Ishikawa (cell line): ENCODE measurements around the gene COX6B2.
A peak's percentile ranks its signal among the peaks of the same experiment; 100 is the strongest.

Experiments used
- CEBPB ChIP-seq: IDR thresholded peaks from 2 replicates; pipeline ENCODE4 v1.6.1; 2012
- CREB1 ChIP-seq: IDR thresholded peaks from 2 replicates; pipeline ENCODE4 v1.6.1; 2012; ENCODE audit warnings: low read depth
- EGR1 ChIP-seq: IDR thresholded peaks from 2 replicates; pipeline ENCODE4 v1.6.1; 2012
- EP300 ChIP-seq: IDR thresholded peaks from 2 replicates; pipeline ENCODE4 v1.6.1; 2012; ENCODE audit warnings: borderline replicate concordance
- FOXM1 ChIP-seq: IDR thresholded peaks from 2 replicates; pipeline ENCODE4 v1.6.1; 2012; ENCODE audit warnings: low read depth, borderline replicate concordance
- MAX ChIP-seq: IDR thresholded peaks from 2 replicates; pipeline ENCODE4 v1.6.1; 2012
- NFIC ChIP-seq: IDR thresholded peaks from 2 replicates; pipeline ENCODE4 v1.6.1; 2012
- RAD21 ChIP-seq: IDR thresholded peaks from 2 replicates; pipeline ENCODE4 v1.6.1; 2012; ENCODE audit warnings: low read depth
- REST ChIP-seq: IDR thresholded peaks from 2 replicates; pipeline ENCODE4 v1.6.1; 2012; ENCODE audit warnings: low read depth, mild to moderate bottlenecking
- TAF1 ChIP-seq: IDR thresholded peaks from 2 replicates; pipeline ENCODE4 v1.6.1; 2012; ENCODE audit warnings: low read depth, mild to moderate bottlenecking
- TCF12 ChIP-seq: IDR thresholded peaks from 2 replicates; pipeline ENCODE4 v1.6.1; 2012; ENCODE audit warnings: low read depth
- TEAD4 ChIP-seq: IDR thresholded peaks from 2 replicates; pipeline ENCODE4 v1.6.1; 2012
- YY1 ChIP-seq: IDR thresholded peaks from 2 replicates; pipeline ENCODE4 v1.6.1; 2012; ENCODE audit warnings: low read depth
- ZBTB7A ChIP-seq: IDR thresholded peaks from 2 replicates; pipeline ENCODE4 v1.6.1; 2012; ENCODE audit warnings: low read depth
- TF ChIP-seq, protein P1 (sequence below): IDR thresholded peaks from 2 replicates; pipeline ENCODE4 v1.6.1; 2012

COX6B2 gene

DNA sequence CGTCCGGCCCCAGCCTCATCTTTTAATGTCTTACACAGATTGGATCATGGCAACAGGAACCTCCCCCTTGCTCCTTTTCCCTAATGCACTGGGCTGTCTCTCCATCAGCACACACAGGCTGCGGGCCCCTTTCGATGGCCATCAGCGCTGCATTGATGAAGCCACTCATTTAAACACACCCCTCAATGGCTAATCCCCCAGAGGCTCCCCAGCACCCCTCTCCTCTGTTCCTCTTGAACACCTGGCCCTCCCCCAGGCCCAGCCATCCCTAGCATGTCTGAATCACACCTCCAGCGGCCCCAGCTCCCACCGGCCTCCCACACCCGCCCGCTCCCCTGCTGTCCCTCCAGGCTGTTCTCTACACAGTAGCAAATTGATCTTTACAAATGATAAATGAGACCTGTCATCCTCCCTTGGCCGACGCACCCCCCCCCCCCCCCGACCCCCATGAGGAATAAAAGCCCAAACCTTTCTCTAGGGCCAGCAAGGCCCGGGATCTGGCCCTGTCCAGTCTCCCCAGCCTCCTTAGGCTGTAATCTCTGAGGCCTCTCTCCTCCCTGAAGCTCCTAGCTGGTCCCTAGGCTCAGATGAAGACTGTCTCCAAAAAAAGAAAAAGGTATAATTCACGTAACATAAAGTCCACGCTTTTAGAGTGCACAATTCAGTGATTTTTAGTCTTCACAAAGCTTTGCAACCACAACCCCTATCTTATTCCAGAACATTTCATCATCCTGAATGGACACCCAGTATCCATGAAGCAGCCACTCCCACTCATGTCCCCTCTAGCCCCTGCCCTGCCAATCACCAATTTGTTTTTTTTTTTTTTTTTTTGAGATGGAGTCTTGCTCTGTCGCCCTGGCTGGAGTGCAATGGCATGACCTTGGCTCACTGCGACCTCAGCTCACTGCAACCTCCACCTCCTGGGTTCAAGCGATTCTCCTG, 38.6 kb upstream of the COX6B2 start:
- TF ChIP-seq EP300 (no peak), CEBPB (no peak), CREB1 (no peak), REST (no peak), FOXM1 (no peak), ZBTB7A (no peak), YY1 (no peak), TAF1 (no peak), NFIC (no peak), MAX (no peak), RAD21 (no peak), TCF12 (no peak), TEAD4 (no peak), EGR1 (no peak)
- TF ChIP-seq, protein P1, sequence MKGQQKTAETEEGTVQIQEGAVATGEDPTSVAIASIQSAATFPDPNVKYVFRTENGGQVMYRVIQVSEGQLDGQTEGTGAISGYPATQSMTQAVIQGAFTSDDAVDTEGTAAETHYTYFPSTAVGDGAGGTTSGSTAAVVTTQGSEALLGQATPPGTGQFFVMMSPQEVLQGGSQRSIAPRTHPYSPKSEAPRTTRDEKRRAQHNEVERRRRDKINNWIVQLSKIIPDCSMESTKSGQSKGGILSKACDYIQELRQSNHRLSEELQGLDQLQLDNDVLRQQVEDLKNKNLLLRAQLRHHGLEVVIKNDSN: no peak

DNA sequence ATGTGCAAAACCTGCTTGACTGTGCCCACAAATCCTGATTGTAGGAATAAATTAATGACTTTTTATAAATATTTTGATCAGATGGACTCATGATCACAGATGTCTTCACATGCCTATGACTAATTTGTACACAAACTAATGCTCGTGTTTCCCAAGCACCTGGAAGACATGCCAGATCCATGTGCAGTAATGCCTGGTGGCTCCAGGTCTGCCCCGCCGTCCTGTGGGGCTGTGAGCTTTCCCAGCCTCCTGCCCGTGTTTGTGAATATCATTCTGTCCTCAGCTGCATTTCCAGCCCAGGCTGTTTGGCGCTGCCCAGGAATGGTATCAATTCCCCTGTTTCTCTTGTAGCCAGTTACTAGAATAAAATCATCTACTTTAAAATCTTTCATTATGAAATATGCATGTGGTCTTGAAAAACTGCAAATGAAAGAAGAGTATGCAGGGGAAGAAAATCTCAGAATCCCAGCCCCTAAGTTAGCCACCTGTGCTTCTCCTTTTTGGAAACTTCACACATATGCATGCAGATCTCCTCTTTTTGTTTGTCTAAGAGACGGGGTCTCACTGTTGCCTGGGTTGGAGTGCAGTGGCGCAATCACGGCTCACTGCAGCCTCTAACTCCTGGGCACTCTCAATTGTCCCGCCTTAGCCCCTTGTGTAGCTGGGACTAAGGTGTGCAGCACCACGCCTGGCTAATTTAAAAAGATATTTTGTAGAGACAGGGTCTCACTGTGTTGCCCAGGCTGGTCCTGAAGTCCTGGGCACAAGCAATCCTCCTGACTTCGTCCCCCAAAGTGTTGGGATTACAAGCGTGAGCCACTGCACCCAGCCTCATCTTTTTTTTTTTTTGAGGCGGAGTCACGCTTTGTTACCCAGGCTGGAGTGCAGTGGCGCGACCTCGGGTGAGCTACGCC, 37.4 kb upstream of the COX6B2 start:
- TF ChIP-seq TEAD4 (no peak), CEBPB (0 out of 2 replicates have a peak, but pooled peaks have one; percentile 17)

- TF ChIP-seq TEAD4: no peak
- peak; percentile 51; the same call in 1 of the 2 replicates for TF ChIP-seq NFIC
Observed at GRCh38 chr19:55391191-55391670, 36.7 kb upstream of the COX6B2 start.

DNA sequence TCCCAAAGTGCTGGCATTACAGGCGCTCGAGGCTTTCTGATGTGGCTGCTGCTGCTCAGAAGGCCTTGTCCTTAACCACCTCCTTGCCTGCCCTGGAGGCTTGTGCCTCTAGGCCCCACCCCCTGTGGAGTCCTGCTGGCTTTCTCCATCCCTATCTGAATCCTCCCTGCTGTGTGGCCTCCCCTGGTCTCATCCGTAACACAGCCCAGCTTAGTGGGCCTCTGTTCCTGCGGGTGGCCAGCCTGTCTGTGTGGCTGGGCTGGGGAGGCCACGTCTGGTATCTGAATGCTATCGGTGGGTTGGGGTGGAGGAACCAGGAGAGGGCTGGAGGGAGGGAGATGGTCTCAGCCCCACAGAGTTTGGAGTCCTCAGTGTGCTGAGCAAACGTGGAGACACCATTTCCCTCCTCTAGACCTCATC, 36.0 kb upstream of the COX6B2 start:
- TF ChIP-seq ZBTB7A (no peak), CREB1 (no peak), RAD21 (no peak), EP300 (no peak), FOXM1 (no peak), TAF1 (no peak), YY1 (no peak), CEBPB (no peak), TCF12 (no peak), EGR1 (no peak), TEAD4 (no peak), REST (no peak), MAX (no peak), NFIC (no peak)
- TF ChIP-seq, protein P1: no peak
